Liver (tissue), 9 donors: ENCODE measurements around the gene USP46. TPM values are rescaled to one million over a fixed set of nuclear protein-coding genes. Genes with fewer than 3 reads are reported as not detected.

Experiments used
- DNase-seq: peaks from one replicate; pipeline ENCODE4 v3.0.0-alpha.2; 2017; ENCODE audit warnings: low spot score
- H3K27ac ChIP-seq, 2 donors: one replicate each; pipeline ENCODE4 v1.7.0; 2013; ENCODE audit warnings: inconsistent platforms in 2 of 2, low read length in 2 of 2, control low read depth in 1 of 2, low read depth in 1 of 2, mild to moderate bottlenecking in 1 of 2
- H3K27me3 ChIP-seq, 4 donors: one replicate each; pipeline versions ENCODE4 v1.6.1 to v1.7.0; 2013; ENCODE audit warnings: low read length in 3 of 4, inconsistent platforms in 1 of 4, mild to moderate bottlenecking in 1 of 4, moderate library complexity in 1 of 4; ENCODE audit not compliant: control insufficient read depth in 4 of 4, insufficient read depth in 4 of 4
- H3K36me3 ChIP-seq, 4 donors: one replicate each; pipeline versions ENCODE4 v1.6.1 to v1.7.0; 2013; ENCODE audit warnings: low read length in 3 of 4, mild to moderate bottlenecking in 3 of 4, low read depth in 1 of 4, moderate library complexity in 1 of 4; ENCODE audit not compliant: control insufficient read depth in 4 of 4, insufficient read depth in 3 of 4
- H3K4me1 ChIP-seq, 4 donors: one replicate each; pipeline versions ENCODE4 v1.6.1 to v1.7.0; 2013; ENCODE audit warnings: low read length in 3 of 4, mild to moderate bottlenecking in 3 of 4, moderate library complexity in 1 of 4; ENCODE audit not compliant: control insufficient read depth in 4 of 4, insufficient read depth in 4 of 4
- H3K4me3 ChIP-seq, 3 donors: one replicate each; pipeline versions ENCODE4 v1.6.1 to v1.7.0; 2013; ENCODE audit warnings: low read length in 3 of 3, control low read depth in 1 of 3, low read depth in 1 of 3, mild to moderate bottlenecking in 1 of 3
- H3K9ac ChIP-seq, 2 donors: one replicate each; pipeline ENCODE4 v1.7.0; 2013; ENCODE audit warnings: low read length in 2 of 2, mild to moderate bottlenecking in 2 of 2, moderate library complexity in 2 of 2, control low read depth in 1 of 2, low read depth in 1 of 2
- H3K9me3 ChIP-seq, 4 donors: one replicate each; pipeline versions ENCODE4 v1.6.1 to v1.7.0; 2013; ENCODE audit warnings: low read length in 3 of 4; ENCODE audit not compliant: control insufficient read depth in 4 of 4
- EGR1 ChIP-seq, 2 donors: IDR thresholded peaks; 2 replicates each; pipeline ENCODE4 v1.6.1; 2016 to 2018; ENCODE audit warnings: antibody characterized with exemption in 2 of 2, low read depth in 2 of 2
- FOXA1 ChIP-seq: IDR thresholded peaks from 2 replicates; pipeline ENCODE4 v1.6.1; 2016; ENCODE audit warnings: antibody characterized with exemption
- FOXA2 ChIP-seq: IDR thresholded peaks from 2 replicates; pipeline ENCODE4 v1.6.1; 2016; ENCODE audit warnings: antibody characterized with exemption
- GABPA ChIP-seq, 2 donors: IDR thresholded peaks in 1 of 2; conservative IDR thresholded peaks in 1 of 2; 2 replicates each; pipeline ENCODE4 v1.6.1; 2016; ENCODE audit warnings: antibody characterized with exemption in 2 of 2, mild to moderate bottlenecking in 1 of 2, moderate library complexity in 1 of 2
- HNF4A ChIP-seq, 2 donors: conservative IDR thresholded peaks; 2 replicates each; pipeline ENCODE4 v1.6.1; 2016; ENCODE audit warnings: antibody characterized with exemption in 2 of 2, mild to moderate bottlenecking in 2 of 2
- HNF4G ChIP-seq: IDR thresholded peaks from 2 replicates; pipeline ENCODE4 v1.6.1; 2016; ENCODE audit warnings: antibody characterized with exemption
- JUND ChIP-seq, 2 donors: IDR thresholded peaks; 2 replicates each; pipeline ENCODE4 v1.6.1; 2016; ENCODE audit warnings: antibody characterized with exemption in 2 of 2
- MAX ChIP-seq: IDR thresholded peaks from 2 replicates; pipeline ENCODE4 v1.6.1; 2016; ENCODE audit warnings: antibody characterized with exemption
- NR2F2 ChIP-seq: IDR thresholded peaks from 2 replicates; pipeline ENCODE4 v1.6.1; 2016; ENCODE audit warnings: antibody characterized with exemption
- RAD21 ChIP-seq, 2 donors: IDR thresholded peaks; 2 replicates each; pipeline ENCODE4 v1.6.1; 2016; ENCODE audit warnings: antibody characterized with exemption in 2 of 2, mild to moderate bottlenecking in 2 of 2
- RXRA ChIP-seq, 2 donors: IDR thresholded peaks; 2 replicates each; pipeline ENCODE4 v1.6.1; 2017 to 2018; ENCODE audit warnings: antibody characterized with exemption in 2 of 2, mild to moderate bottlenecking in 1 of 2
- SP1 ChIP-seq: IDR thresholded peaks from 2 replicates; pipeline ENCODE4 v1.6.1; 2018; ENCODE audit warnings: antibody characterized with exemption, mild to moderate bottlenecking
- TAF1 ChIP-seq: conservative IDR thresholded peaks from 2 replicates; pipeline ENCODE4 v1.6.1; 2016; ENCODE audit warnings: antibody characterized with exemption, mild to moderate bottlenecking
- YY1 ChIP-seq: IDR thresholded peaks from 2 replicates; pipeline ENCODE4 v1.6.1; 2016; ENCODE audit warnings: antibody characterized with exemption, mild to moderate bottlenecking
- ZBTB33 ChIP-seq: IDR thresholded peaks from 2 replicates; pipeline ENCODE4 v1.6.1; 2016; ENCODE audit warnings: antibody characterized with exemption
- WGBS: extraction: QIAGEN DNeasy Blood & Tissue Kit; methylation state at CpG from one replicate; pipeline ENCODE4 v1.1.7; 2013; 5-methylcytosine and 5-hydroxymethylcytosine counted together
- polyA plus RNA-seq, 2 donors: library from polyadenylated mRNA; stranded (reverse) in 1 of 2; unstranded in 1 of 2; fragments of 200-250 nt in 1 of 2; fragments of >200 nt in 1 of 2; fragmentation: Nextera tagmentation in 1 of 2; extraction: Ambion mirVana in 1 of 2; gene quantifications; one replicate each; pipeline versions ENCODE4 v1.2.1 to v1.2.3, GENCODE V29; 2013 to 2015
- total RNA-seq, 2 donors: library from RNA; depleted of rRNA; stranded (reverse); fragments of >200 nt; gene quantifications; one replicate each; pipeline ENCODE4 v1.2.3, GENCODE V29; 2014
- TF ChIP-seq, protein P1 (sequence below): fragments of 150-350 bp; IDR thresholded peaks from 2 replicates; pipeline ENCODE4 v1.5.1; 2017; ENCODE audit warnings: improper control_type of control experiment, low read depth, low read length; ENCODE audit not compliant: missing input control
- TF ChIP-seq, protein P2 (sequence below): IDR thresholded peaks from 2 replicates; pipeline ENCODE4 v1.6.1; 2016; ENCODE audit warnings: antibody characterized with exemption, mild to moderate bottlenecking
- TF ChIP-seq, protein P3 (sequence below): IDR thresholded peaks from 2 replicates; pipeline ENCODE4 v1.6.1; 2016; ENCODE audit warnings: antibody characterized with exemption
- donor health status: healthy.
- donor health status: healthy.
- donor health status: healthy.
- donor health status: healthy.
- donor health status: healthy.

The USP46 gene
- total and polyA plus RNA-seq, 4 donors = 2.3 to 5.5 (median 3.9) TPM

- H3K27me3 ChIP-seq = no peaks in the 10 kb centered on the region
- TF ChIP-seq NR2F2 (no peak), SP1 (no peak), JUND (IDR thresholded peaks at IDR 0.05) (no peak), MAX (no peak), RXRA (IDR thresholded peaks at IDR 0.05) (no peak), FOXA1 (no peak)
- TF ChIP-seq, protein P1, sequence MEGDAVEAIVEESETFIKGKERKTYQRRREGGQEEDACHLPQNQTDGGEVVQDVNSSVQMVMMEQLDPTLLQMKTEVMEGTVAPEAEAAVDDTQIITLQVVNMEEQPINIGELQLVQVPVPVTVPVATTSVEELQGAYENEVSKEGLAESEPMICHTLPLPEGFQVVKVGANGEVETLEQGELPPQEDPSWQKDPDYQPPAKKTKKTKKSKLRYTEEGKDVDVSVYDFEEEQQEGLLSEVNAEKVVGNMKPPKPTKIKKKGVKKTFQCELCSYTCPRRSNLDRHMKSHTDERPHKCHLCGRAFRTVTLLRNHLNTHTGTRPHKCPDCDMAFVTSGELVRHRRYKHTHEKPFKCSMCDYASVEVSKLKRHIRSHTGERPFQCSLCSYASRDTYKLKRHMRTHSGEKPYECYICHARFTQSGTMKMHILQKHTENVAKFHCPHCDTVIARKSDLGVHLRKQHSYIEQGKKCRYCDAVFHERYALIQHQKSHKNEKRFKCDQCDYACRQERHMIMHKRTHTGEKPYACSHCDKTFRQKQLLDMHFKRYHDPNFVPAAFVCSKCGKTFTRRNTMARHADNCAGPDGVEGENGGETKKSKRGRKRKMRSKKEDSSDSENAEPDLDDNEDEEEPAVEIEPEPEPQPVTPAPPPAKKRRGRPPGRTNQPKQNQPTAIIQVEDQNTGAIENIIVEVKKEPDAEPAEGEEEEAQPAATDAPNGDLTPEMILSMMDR = no peak
- no peaks in the 10 kb centered on the region for H3K36me3 ChIP-seq
- H3K4me3 ChIP-seq = no peak overlapping the region
- H3K4me1 ChIP-seq = no peaks in the 10 kb centered on the region
- no peak overlapping the region for H3K9ac ChIP-seq
- DNase-seq = no peak
- H3K27ac ChIP-seq = no peak overlapping the region
- WGBS = 95% methylated on average over 1 of the region's 1 CpG
- no peaks in the 10 kb centered on the region for H3K9me3 ChIP-seq
Measured at GRCh38 chr4:52676536-52676935, 17.4 kb upstream of the USP46 start.

DNA sequence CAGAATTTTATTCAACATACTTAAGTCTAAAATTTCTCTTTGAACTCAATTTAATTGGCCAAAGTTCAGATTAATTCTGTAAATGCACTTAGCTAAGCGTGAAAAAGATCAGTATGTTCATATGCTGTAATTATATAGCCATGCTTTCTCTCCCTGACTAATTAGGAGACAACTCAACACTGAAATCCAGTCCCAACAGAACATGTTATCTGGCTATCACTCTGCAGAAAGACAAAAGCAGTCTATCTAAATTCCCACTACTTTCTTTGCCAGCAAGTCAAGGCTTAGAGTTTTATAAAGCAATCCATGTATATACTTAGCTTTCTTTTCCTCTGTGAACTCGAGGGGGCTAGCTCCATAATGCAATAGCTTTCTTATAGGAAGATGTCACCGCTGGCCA, 16.0 kb upstream of the USP46 start:
- H3K36me3 ChIP-seq = no peaks in the 10 kb centered on the region
- no peak overlapping the region for H3K27ac ChIP-seq
- no peak overlapping the region for H3K4me3 ChIP-seq
- no peaks in the 10 kb centered on the region for H3K9me3 ChIP-seq
- H3K4me1 ChIP-seq = no peaks in the 10 kb centered on the region
- TF ChIP-seq FOXA1 (no peak), TAF1 (no peak), FOXA2 (no peak), HNF4A (conservative IDR thresholded peaks at IDR 0.05) (no peak), MAX (no peak), SP1 (no peak), RAD21 (IDR thresholded peaks at IDR 0.05) (no peak), ZBTB33 (no peak), NR2F2 (no peak), HNF4G (no peak), JUND (IDR thresholded peaks at IDR 0.05) (no peak), EGR1 (IDR thresholded peaks at IDR 0.05; ENCODE audit: low read depth in 2 of 2) (no peak), GABPA (IDR thresholded peaks at IDR 0.05 in 1 of 2, conservative IDR thresholded peaks at IDR 0.05 in 1 of 2) (no peak), RXRA (IDR thresholded peaks at IDR 0.05) (no peak), YY1 (no peak)
- TF ChIP-seq, protein P1 = no peak
- TF ChIP-seq, protein P2, sequence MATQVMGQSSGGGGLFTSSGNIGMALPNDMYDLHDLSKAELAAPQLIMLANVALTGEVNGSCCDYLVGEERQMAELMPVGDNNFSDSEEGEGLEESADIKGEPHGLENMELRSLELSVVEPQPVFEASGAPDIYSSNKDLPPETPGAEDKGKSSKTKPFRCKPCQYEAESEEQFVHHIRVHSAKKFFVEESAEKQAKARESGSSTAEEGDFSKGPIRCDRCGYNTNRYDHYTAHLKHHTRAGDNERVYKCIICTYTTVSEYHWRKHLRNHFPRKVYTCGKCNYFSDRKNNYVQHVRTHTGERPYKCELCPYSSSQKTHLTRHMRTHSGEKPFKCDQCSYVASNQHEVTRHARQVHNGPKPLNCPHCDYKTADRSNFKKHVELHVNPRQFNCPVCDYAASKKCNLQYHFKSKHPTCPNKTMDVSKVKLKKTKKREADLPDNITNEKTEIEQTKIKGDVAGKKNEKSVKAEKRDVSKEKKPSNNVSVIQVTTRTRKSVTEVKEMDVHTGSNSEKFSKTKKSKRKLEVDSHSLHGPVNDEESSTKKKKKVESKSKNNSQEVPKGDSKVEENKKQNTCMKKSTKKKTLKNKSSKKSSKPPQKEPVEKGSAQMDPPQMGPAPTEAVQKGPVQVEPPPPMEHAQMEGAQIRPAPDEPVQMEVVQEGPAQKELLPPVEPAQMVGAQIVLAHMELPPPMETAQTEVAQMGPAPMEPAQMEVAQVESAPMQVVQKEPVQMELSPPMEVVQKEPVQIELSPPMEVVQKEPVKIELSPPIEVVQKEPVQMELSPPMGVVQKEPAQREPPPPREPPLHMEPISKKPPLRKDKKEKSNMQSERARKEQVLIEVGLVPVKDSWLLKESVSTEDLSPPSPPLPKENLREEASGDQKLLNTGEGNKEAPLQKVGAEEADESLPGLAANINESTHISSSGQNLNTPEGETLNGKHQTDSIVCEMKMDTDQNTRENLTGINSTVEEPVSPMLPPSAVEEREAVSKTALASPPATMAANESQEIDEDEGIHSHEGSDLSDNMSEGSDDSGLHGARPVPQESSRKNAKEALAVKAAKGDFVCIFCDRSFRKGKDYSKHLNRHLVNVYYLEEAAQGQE = no peak
- TF ChIP-seq, protein P3, sequence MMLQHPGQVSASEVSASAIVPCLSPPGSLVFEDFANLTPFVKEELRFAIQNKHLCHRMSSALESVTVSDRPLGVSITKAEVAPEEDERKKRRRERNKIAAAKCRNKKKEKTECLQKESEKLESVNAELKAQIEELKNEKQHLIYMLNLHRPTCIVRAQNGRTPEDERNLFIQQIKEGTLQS = no peak
- no peak for DNase-seq
- no peaks in the 10 kb centered on the region for H3K27me3 ChIP-seq
- H3K9ac ChIP-seq = no peak overlapping the region
- 88% methylated on average over 3 of the region's 3 CpGs for WGBS
